ENCODE measurements around the gene FBXL7.

Gene FBXL7

GRCh38 chr5:15585841-15586591 lies 86.0 kb downstream of the FBXL7 start:
- DNase-seq: no peak

DNA sequence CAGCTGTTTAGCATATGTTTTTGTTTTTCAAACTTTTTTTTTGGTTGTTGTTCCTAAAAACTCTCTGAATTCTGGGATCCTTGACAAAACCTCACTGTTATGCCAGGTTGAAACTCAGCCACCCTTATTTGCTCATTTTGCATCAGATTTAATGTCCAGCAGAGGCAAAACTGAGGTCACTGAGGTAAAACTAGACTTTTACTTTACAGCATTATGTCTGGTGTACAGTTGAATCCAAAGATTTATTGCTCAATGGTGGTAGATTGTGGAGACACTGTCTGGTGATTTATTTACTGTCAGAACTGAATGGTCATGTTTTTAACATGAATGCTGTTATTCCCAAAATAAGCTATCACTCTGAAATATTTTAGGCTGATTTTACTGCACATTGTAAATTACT lies 87.9 kb downstream of the FBXL7 start:
- no peak for DNase-seq

- DNase-seq: no peak
Measured at GRCh38 chr5:15592728-15593127, 92.7 kb downstream of the FBXL7 start.

DNA sequence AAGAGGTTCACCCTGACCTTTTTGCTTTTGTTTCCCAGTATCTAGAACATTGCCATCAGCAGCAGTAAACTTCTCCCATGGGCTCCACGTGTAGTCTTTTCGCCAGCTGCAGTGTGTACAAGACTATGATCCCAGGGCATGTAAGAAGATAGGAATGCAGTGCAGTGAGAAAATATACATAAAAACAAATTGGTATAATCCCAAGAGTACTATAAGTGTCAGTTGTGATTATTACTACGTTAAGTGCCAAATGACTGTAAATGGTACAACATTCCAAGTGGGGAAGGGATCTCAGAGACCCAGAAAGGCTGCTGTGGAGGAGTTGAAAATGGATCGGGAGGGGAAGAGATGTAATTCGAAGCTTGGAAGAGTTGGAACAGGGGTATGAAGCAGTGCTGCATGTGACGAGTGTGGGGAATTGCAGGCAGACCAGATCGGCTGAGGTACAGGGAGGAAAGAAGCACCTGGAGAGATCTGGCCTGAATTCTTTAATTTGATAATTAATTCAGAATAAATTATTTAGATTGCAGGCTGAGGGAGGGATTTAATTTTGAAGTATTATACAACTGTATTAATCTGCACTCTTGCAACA lies 95.1 kb downstream of the FBXL7 start:
- DNase-seq: no peak

DNA sequence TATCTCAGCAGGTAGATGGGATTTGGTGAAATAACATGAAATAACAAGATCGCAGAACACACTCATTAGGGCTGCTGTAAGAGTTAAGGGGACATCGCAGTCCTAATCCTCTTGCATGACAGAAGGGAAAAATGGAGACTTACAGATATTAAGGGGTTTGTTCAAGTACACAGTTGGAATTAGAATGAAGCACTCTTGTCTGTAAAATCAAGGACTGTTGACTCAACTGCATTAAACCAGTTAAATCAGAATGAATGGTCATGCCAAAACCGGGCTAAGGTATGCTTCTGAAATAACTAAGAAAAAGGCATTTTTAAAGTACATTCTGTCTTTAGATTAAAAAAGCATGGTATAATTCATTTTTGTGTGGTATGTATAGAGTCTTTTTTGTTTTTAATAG lies 95.9 kb downstream of the FBXL7 start:
- no peak for DNase-seq

- DNase-seq: no peak
Measured at GRCh38 chr5:15596936-15597335, 97.0 kb downstream of the FBXL7 start.

DNA sequence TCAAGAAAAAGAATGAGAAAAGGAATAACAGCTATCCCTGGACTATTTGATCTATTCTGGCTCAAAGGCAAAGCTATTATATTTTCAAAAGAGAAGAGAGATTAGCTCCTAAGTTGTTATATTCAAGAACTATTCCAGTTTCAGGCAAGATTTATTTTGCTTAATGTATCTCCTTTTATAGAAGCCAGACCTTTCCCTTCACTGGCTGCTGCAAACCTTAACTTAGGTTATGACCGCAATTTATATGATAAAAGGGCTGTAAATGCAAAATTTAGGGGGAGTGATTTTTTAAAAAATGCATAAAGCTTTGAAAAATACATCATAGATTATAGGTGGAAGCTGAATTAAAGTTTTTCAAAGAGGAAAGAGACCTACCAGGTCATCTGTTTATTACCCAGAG lies 97.8 kb downstream of the FBXL7 start:
- no peak for DNase-seq

- peak in 1 of 2 experiments; percentile 47 for DNase-seq
Measured at GRCh38 chr5:15598294-15598902, 98.4 kb downstream of the FBXL7 start.

DNA sequence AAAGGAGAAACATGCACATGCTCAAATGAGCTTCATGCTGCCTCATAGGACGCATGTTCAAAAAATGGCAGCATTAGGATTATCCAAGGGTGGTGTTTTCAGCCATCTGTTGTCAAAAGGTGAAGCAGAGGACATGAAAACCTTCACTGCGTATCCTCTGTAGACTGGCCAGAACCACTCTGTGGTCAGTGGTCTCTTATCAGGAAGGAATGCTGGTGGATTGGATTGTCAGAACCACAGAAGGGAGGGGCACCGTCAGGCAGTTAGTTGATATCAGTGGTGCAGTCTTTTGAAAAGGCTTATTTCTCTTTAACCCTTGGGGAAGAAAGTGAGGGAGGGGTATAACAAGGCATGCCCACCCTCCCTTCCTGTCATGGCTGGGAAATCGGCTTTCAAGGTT lies 100.1 kb downstream of the FBXL7 start:
- DNase-seq: no peak

DNA sequence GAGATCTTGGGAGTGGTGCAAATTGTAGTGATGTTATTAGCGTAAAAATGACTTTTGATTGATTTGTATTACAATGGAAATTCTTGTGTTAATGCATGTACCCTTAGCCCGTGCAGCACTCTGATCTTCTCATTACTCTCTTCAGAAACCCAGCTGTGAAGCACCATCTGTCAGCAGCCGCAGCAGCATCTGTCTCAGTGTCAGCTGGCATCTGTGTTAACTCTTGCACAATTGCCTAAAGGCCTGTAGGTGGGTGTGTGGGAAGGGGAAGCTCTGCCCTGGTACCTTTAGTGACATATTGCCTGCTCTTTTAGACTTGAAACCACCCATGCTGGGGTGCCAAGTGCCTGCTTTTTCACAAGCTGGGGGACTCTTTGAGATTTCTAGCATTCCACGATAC lies 101.3 kb downstream of the FBXL7 start:
- no peak for DNase-seq

DNA sequence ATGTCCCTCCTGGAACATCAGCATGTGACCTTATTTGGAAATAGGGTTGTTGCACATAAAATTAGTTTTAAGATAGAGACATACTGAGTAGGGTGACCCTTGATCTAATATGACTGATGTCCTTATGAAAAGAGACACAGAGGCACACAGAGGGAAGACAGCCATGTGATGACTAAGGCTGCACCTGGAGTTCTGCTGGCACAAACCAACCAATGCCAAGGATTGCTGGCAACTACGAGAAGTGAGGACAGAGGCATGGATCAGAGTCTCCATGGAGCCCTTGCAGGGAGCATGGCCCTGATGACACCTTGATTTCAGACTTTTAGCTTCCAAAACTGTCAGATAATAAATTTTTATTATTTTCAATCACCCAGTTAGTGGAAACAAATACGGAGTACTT lies 101.9 kb downstream of the FBXL7 start:
- no peak for DNase-seq

GRCh38 chr5:15604986-15605385 lies 105.0 kb downstream of the FBXL7 start:
- DNase-seq: no peak

DNA sequence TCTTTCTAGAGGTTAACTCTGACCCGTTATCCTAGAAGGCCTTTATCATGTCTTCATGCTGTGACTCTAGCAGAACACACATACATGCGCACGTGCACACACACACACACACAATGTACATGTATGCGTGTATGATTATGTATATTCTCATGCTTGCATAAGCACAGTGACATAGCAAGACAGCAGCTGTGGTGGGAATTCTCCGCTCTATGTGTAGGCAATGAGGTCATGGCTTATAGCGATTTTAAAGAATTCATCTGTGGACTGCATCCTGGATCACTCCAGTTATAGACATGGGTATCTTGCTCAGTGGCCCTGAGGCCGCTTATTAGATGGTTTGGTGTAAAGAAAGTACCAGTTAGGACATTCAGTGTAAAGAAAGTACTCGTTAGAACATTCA lies 106.2 kb downstream of the FBXL7 start:
- DNase-seq: no peak

DNA sequence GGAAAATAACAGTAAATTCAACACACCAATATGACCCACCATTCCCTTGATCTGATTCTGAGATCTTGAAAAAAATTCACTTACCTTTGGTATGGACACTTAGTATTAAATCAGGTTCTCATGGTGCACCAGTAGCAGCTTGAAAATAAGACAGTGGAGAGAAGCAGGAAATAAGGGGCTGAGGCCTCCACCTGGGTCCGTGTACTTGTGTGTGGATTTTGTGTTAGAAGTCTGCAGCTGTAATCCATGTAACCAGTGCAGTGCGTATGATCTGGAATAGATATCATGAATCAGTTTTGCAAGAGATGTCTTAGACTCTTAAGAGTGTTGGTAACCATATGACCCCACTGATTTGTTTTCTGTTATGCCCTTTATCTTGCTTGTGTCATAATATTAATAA lies 107.1 kb downstream of the FBXL7 start:
- DNase-seq: no peak

GRCh38 chr5:15609076-15609725 lies 109.2 kb downstream of the FBXL7 start:
- DNase-seq: no peak

DNA sequence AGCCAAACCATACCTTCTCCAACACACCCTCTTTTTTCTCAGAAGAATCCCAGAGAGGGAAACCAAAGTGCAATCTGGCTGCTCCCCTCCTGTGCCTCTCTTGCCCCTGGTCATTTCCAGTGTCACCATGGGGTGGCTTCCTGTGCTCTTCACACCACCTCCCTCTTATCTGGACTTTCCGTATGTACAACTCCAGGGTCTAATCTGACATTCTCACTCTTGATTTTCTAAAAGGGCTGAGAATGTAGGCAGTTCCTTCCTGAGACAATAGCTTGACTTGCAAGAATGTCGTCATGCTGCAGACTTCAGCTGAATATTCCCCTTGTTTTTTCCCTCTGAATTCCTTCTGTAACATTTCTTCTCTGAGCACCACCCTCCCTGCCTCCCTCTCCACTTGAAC lies 110.2 kb downstream of the FBXL7 start:
- DNase-seq: no peak

- no peak for DNase-seq
Measured at GRCh38 chr5:15611008-15611407, 111.0 kb downstream of the FBXL7 start.

GRCh38 chr5:15612915-15613635 lies 113.1 kb downstream of the FBXL7 start:
- no peak for DNase-seq

DNA sequence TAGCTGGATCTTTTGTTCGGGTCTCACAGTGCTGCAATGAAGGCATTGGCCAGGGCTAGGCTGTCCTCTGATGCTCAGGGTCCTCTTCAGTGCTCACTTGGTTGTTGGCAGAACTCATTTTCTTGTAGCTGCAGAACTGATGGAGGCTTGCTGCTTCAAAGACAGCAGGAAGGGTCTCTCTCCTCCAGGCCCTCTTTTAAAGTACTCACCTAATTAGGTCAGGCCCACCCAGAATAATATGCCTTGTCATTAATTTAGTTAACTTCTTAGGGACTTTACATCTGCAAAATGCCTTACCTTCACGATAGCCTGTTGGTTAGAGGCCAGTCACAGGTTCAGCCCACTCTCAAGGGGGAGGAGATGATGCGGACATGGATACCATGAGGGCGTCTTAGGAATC lies 114.7 kb downstream of the FBXL7 start:
- no peak for DNase-seq

GRCh38 chr5:15615859-15616258 lies 115.9 kb downstream of the FBXL7 start:
- DNase-seq: no peak

DNA sequence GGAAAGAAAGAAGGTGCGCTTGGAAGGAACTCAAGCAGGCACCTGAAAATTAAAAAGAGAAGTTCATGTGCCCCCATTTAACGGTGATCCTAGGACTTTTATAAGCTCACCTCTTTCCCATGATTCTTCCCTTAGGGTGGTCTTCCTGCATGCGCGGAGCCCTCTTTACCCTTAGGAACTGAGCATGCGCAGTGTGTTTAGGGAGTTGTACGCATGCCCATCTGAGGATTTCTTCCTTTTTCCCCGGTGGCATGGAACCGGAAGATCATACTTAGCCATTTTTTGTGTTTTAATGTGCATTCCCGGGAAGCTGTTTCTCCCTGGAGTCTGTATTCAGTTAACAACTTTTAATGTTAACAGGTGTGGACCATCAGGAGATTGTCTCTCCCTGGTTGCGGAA lies 119.0 kb downstream of the FBXL7 start:
- DNase-seq: no peak

DNA sequence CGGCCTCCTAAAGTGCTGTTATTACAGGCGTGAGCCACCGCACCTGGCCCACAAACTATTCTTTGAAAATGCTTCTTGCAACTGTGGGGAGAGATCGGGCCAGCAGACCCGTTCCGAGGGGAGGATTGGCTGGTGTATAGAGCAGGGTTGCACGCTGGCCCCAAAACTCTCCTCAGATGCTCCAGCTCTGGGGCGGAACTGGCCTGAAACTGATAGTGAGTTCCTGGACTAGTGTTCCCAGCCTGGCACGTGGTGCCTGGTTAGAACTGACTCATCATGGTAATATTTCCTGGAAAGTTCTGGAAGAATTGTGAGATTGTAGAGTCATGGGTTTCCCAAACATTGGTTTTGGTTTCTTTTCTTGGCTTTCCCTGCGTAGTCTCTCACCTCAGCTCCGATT lies 120.5 kb downstream of the FBXL7 start:
- DNase-seq: no peak

- no peak for DNase-seq
Measured at GRCh38 chr5:15621094-15621493, 121.1 kb downstream of the FBXL7 start.
